Left colon (tissue), 2 donors: ENCODE data around the gene SRSF10. TPM values are rescaled to one million over a fixed set of nuclear protein-coding genes. Genes with fewer than 3 reads are reported as not detected.

Experiments used
- ATAC-seq: fragments of 200-7000 bp; cut with Tn5 transposase; one replicate; pipeline ENCODE4 v1.9.1; 2020; ENCODE audit warnings: mild to moderate bottlenecking, moderate library complexity
- DNase-seq, 2 donors: peaks; one replicate each; pipeline ENCODE4 v3.0.0-alpha.2; 2020
- intact Hi-C, 2 donors: fragments of 100-400 bp; cut with DNase I in 1 of 2; cut with micrococcal nuclease in 1 of 2; formaldehyde crosslinking; loops; one replicate each; pipeline versions ENCODE4 v1.11.2 to v1.14.0; 2022; cut with DNase I, micrococcal nuclease
- microRNA-seq, 2 donors: library from miRNA; unstranded; fragments of <30 nt; microRNA quantifications; one replicate each; pipeline versions ENCODE4 v1.1.0 to v1.2.0, GENCODE V29; 2020
- total RNA-seq, 2 donors: library from RNA; stranded (reverse); fragmentation: NEBNext Ultra II Directional; extraction: Animal tissue kit (Norgen Biotek cat#: 25700); gene quantifications; one replicate each; pipeline ENCODE4 v1.2.1, GENCODE V29; 2021
- donor health status: DM: no; HTN: no; CAD: no.
- donor health status: DM: yes; HTN: yes; CAD: no.

SRSF10 gene
- total RNA-seq, 2 donors from 2014 or later: 66.5 to 84.0 TPM

DNA sequence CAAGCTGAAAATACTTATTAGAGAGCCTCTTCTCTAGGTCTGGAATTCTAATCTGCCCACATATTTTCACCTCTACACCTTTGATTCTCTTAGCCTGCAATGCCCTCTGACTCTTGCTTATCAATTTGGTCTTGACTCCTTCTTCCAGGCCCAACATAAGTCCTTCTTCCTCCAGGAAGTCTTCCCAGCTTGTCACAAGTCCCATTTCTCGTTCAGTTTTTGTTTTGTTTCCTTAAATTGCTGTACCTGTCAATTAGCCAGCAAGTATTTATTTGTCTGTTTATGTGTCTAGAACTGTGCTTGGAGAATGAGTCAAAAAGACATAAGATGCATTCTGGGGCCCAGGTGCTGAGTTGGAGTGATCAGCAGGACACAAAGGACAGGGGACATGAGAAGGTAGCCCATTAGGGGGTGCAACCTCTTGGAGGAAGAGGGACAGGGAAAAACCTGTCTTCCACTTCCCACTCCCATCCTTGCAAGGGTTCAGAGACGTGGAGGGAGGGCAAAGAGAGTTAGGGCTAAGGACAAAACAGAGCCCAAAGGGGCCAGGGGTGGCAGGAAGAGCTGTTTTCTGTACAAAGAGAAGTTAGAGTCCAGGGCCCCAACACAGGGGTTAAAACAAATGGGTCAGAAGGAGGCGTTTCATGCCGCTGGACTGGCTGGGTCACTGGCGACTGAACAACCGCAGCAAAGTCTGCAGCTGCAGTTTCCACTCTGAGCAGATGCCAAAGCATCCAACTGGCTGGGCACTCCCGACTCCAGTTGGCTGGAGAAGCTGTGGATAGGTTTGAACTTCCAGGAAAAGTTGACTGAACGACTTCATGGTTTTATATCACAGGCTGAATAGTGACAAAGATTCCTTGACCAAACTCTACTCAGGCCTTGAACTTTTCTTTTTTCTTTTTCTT, 56.3 kb downstream of the SRSF10 start:
- no peak for ATAC-seq
- DNase-seq: no peak
- intact Hi-C loops: no loop called here

GRCh38 chr1:23922321-23922943, 57.7 kb downstream of the SRSF10 start:
- DNase-seq (no peak), ATAC-seq (no peak)
- intact Hi-C loops: no loop called here

DNA sequence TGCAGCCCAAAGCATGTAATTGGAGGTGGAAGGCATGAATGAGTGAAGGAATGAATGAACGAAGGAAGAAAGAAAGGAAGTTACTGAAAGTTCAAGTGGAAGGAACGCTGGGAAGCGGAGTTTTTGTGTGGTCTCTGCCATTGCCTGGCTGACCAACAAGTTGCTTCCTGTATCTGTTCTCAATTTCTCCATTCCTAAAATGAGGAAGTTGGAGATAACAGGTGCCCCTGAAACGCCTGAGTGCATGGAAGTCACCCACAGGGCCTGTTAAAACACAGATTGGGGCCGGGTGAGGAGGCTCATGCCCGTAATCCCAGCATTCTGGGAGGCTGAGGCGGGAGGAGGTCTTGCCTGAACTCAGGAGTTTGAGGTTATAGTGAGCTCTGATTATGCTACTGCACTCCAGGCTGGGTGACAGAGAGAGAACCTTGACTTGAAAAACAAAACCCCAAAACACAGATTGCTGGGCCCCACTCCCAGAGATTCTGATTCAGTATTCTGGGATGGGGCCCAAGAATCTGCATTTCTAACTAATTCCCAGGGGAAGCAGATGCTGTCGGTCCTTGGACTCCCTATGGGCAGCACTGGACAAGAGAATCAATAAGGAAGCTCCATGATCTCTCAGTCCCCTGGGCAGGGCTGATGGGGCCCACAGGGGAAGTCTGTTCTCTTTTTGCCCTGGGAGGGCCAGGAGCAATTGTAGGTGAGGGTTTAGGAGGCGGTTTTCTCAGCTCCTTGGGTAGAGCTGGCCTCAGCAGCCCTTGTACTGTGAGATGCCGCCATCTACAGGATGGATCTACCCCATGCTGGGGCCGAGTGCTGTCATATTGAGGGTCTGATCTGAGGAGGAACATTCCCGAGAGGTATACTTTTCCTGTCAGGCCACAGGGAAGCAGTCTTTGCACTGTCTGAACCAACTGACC, 63.7 kb downstream of the SRSF10 start:
- peak; percentile 76 to 81 for DNase-seq
- intact Hi-C loops: loop anchor here (5.0 to 10.0 kb wide), 2 partner anchors 102 to 144 kb away; no protein-coding TSS in a partner anchor
- ATAC-seq: peak; percentile 78

- DNase-seq (no peak), ATAC-seq (no peak)
- intact Hi-C loops: loop anchor here (5.0 to 10.0 kb wide), 2 partner anchors 101 to 143 kb away; no protein-coding TSS in a partner anchor
Measured at GRCh38 chr1:23915466-23915865, 64.7 kb downstream of the SRSF10 start.

DNA sequence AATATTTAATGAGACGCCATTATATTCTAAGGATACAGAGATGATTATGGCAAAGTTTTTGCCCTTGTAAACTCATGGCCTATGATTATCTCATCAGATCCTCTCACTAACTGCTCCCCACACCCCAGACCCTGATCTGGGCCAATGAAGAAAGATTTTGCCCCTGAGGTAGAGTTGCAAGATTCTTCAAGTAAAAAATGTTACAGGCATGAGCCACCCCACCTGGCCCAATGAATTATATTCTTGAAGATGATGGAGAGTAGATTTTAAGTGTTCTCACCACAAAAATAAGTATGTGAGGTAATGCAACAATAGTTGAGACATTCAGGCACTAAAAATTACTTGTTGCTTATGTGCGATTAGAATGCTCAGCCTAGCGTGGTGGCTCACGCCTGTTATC, 65.2 kb downstream of the SRSF10 start:
- DNase-seq (no peak), ATAC-seq (no peak)
- intact Hi-C loops: loop anchor here (5.0 to 10.0 kb wide), 2 partner anchors 100 to 143 kb away; no protein-coding TSS in a partner anchor

Small RNA genes within 50 kb of the gene (microRNA-seq; reads per million reads assigned to microRNA genes)
- gene MIR378F: 0 reads per million in 2 donors

Other genes with a start within 250 kb of the SRSF10 start
- 10 to 100 TPM; 29.6 to 34.7 TPM for gene ELOA, start 236.9 kb downstream of the SRSF10 start, total RNA-seq
- 10 to 100 TPM; 38.2 to 43.4 TPM for gene PITHD1, start 201.9 kb downstream of the SRSF10 start, total RNA-seq
- gene LYPLA2, start 189.2 kb downstream of the SRSF10 start, total RNA-seq: 10 to 100 TPM; 85.3 to 97.2 TPM
- 100 to 1,000 TPM; 129 to 183 TPM for gene GALE, start 179.6 kb downstream of the SRSF10 start, total RNA-seq
- gene HMGCL, start 154.9 kb downstream of the SRSF10 start, total RNA-seq: 10 to 100 TPM; 85.3 to 95.1 TPM
- gene FUCA1, start 112.0 kb downstream of the SRSF10 start, total RNA-seq: 100 to 1,000 TPM; 157 to 212 TPM
- under 1 TPM; 0.09 to 0.39 TPM for gene CNR2, start 67.0 kb downstream of the SRSF10 start, total RNA-seq
- 100 to 1,000 TPM; 111 to 156 TPM for gene PNRC2, start 20.5 kb downstream of the SRSF10 start, total RNA-seq
- gene MYOM3, start 131.8 kb upstream of the SRSF10 start, total RNA-seq: 1 to 10 TPM; 4.1 to 4.2 TPM
- gene IL22RA1, start 162.8 kb upstream of the SRSF10 start, total RNA-seq: 10 to 100 TPM; 26.6 to 40.0 TPM
- gene IFNLR1, start 207.0 kb upstream of the SRSF10 start, total RNA-seq: 10 to 100 TPM; 11.3 to 23.2 TPM